Measurements from ENCODE around the gene DLGAP4. TPM values are rescaled to one million over a fixed set of nuclear protein-coding genes. Genes with fewer than 3 reads are reported as not detected.

DLGAP4 gene
- total and polyA plus RNA-seq, 2 of the 8 experiments (the other 6 are each of a cell fraction or from before 2014, with no cell fraction given), result 41.2 to 57.2 TPM

DNA sequence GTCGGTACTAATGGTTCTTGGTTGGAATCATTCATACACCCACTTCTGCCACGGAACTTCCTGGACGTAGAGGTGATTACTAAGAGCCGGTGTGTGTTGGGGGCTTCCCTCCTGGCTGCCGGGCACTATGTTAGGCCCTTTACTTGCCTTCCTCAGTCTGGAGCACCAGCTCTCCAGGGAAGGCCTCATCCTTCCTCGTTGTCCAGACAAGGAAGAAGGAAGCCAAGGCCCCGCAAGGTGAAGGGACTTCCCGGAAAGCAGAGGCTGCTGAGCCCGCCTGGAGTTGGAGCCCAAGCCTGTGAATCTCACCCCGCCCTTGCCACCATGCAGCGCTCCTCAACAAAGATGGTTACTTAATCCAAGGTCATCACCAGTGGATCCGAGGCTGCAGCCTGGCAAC lies 43.7 kb upstream of the DLGAP4 start:
- no peaks in the 10 kb centered on the region for H3K79me2 ChIP-seq (ENCODE audit: control insufficient read depth in 1 of 2, insufficient read depth in 2 of 2, low read length in 2 of 2)
- H2BK15ac ChIP-seq (ENCODE audit: low read length), result no peak overlapping the region
- no peak overlapping the region for H3K18ac ChIP-seq (ENCODE audit: extremely low read depth, low read length)
- H4K5ac ChIP-seq (ENCODE audit: insufficient read length, low read depth, low read length), result no peak overlapping the region
- no peak overlapping the region for H3K56ac ChIP-seq (replicated peaks; ENCODE audit: insufficient read length, low read depth, low read length)
- H3K4ac ChIP-seq (replicated peaks; ENCODE audit: insufficient read length, low read depth, low read length), result no peak overlapping the region
- POLR2A ChIA-PET (ENCODE audit: partially characterized antibody), result no interaction called here
- no peak overlapping the region for H3K27ac ChIP-seq (ENCODE audit: low read depth, low read length)
- CTCF ChIA-PET (ENCODE audit: partially characterized antibody), result interaction anchor here (0.8 kb wide), 1 partner anchor 229 kb away, joined by 3 read pairs; no protein-coding TSS in a partner anchor
- H2AFZ ChIP-seq (ENCODE audit: low read length), result no peak overlapping the region
- no peaks in the 10 kb centered on the region for H3K79me1 ChIP-seq (ENCODE audit: low read depth, low read length)
- no peak overlapping the region for H3K14ac ChIP-seq (ENCODE audit: insufficient read length)
- TF ChIP-seq RAD21 (IDR thresholded peaks at IDR 0.05 in 1 of 2, conservative IDR thresholded peaks at IDR 0.05 in 1 of 2; ENCODE audit: low read depth in 2 of 2, low read length in 2 of 2), result no peak
- TF ChIP-seq, protein P1, sequence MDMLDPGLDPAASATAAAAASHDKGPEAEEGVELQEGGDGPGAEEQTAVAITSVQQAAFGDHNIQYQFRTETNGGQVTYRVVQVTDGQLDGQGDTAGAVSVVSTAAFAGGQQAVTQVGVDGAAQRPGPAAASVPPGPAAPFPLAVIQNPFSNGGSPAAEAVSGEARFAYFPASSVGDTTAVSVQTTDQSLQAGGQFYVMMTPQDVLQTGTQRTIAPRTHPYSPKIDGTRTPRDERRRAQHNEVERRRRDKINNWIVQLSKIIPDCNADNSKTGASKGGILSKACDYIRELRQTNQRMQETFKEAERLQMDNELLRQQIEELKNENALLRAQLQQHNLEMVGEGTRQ (IDR thresholded peaks at IDR 0.05; ENCODE audit: low read length), result no peak
- no peaks in the 10 kb centered on the region for H3K27me3 ChIP-seq (replicated peaks in 1 of 4; ENCODE audit: control insufficient read depth in 3 of 4, extremely low read depth in 1 of 4, insufficient read depth in 3 of 4, low read length in 3 of 4)
- no peak for DNase-seq (ENCODE audit: low read depth in 1 of 2, low spot score in 2 of 2)
- no peak overlapping the region for H3K23ac ChIP-seq (ENCODE audit: insufficient read length)
- H2AK5ac ChIP-seq (ENCODE audit: low read depth, low read length), result no peak overlapping the region
- H4K91ac ChIP-seq (replicated peaks; ENCODE audit: insufficient read length, low read length), result no peak overlapping the region
- no peak overlapping the region for H4K8ac ChIP-seq (ENCODE audit: extremely low read depth, insufficient read depth, low read length)
- H2BK120ac ChIP-seq (replicated peaks; ENCODE audit: low read depth, low read length), result no peak overlapping the region
- no peaks in the 10 kb centered on the region for H3K23me2 ChIP-seq (ENCODE audit: low read depth, low read length)
- no peaks in the 10 kb centered on the region for H3K9me3 ChIP-seq (ENCODE audit: insufficient read depth in 2 of 2, low read depth in 1 of 2, low read length in 1 of 2)
- H2BK5ac ChIP-seq (ENCODE audit: low read depth, low read length), result no peak overlapping the region
- H4K20me1 ChIP-seq (replicated peaks in 1 of 2; ENCODE audit: control insufficient read depth in 1 of 2, insufficient read depth in 2 of 2, low read length in 2 of 2), result peaks cover 0 to 2% of the 10 kb centered on the region in 2 experiments
- no peak overlapping the region for H2BK12ac ChIP-seq (ENCODE audit: low read depth, low read length)
- H3K36me3 ChIP-seq (ENCODE audit: control insufficient read depth in 2 of 4, insufficient read depth in 4 of 4, low read length in 3 of 4), result no peaks in the 10 kb centered on the region
- H3K4me3 ChIP-seq (ENCODE audit: extremely low read depth in 1 of 4, insufficient read depth in 2 of 4, low read depth in 3 of 4, low read length in 4 of 4), result no peak overlapping the region
- FAIRE-seq, result no peak
- no peak overlapping the region; a peak in 1 of 7 replicates for H3K9ac ChIP-seq (replicated peaks in 1 of 4; ENCODE audit: extremely low read depth in 1 of 4, low read depth in 3 of 4, low read length in 3 of 4)
- no peak overlapping the region for H3K4me2 ChIP-seq (ENCODE audit: insufficient read depth in 1 of 2, low read depth in 2 of 2, low read length in 2 of 2)
- peaks cover 7 to 10% (median 8%) of the 10 kb centered on the region in 4 experiments; a peak in 5 of 7 replicates for H3K4me1 ChIP-seq (replicated peaks in 1 of 4; ENCODE audit: control insufficient read depth in 3 of 4, insufficient read depth in 4 of 4, low read length in 3 of 4)
- WGBS, 2 experiments (ENCODE audit: extremely low coverage in 1 of 2, insufficient coverage in 1 of 2, insufficient read length in 1 of 2, insufficient replicate concordance in 2 of 2, low coverage in 1 of 2, low lambda C conversion rate in 2 of 2, missing lambda C conversion rate in 1 of 2), result 92% methylated on average over 10 of the region's 12 CpGs; no CpG with 5 or more reads in 1 of the 2 experiments
- H2BK20ac ChIP-seq (ENCODE audit: low read length), result no peak overlapping the region

Measured in H1 (cell line).